SIG-M5 treated with dmso at 0.1 percent for 504 hours (cell line): ENCODE data around the gene INPP5B.
"Not testable (repeated sequence)": the region's sequence is repeated elsewhere in the genome, so short reads cannot be mapped to it uniquely, and the experiment has no call there.

ENCODE experiments used
- DNase-seq: peaks from one replicate; lab custom pipeline; 2025; ENCODE audit not compliant: unreplicated experiment; lab: John Stamatoyannopoulos, UW

INPP5B gene

GRCh38 chr1:37948841-37949240, 2.0 kb upstream of the INPP5B start:
- DNase-seq: no peak

GRCh38 chr1:37948166-37948565, 1.3 kb upstream of the INPP5B start:
- no peak for DNase-seq

DNA sequence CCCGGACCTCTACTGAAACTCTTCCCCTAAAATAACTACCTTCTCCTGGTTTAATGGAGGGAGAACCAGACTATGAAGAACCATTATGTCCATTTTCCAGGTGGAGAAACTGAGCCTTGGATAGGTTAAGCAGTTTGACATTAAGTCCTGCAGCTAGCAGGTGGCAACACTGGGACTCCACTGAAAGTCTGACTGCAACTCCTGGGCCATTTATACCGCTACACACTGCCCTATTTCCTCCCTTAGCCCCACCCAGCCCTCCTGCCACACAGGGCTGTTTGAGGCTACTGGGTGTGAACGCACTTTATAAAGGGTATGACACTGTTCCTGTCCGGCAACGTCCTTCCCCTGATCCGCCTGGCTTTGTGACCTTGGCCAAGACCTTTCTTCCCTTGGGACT, 511 bp upstream of the INPP5B start:
- DNase-seq: no peak

DNA sequence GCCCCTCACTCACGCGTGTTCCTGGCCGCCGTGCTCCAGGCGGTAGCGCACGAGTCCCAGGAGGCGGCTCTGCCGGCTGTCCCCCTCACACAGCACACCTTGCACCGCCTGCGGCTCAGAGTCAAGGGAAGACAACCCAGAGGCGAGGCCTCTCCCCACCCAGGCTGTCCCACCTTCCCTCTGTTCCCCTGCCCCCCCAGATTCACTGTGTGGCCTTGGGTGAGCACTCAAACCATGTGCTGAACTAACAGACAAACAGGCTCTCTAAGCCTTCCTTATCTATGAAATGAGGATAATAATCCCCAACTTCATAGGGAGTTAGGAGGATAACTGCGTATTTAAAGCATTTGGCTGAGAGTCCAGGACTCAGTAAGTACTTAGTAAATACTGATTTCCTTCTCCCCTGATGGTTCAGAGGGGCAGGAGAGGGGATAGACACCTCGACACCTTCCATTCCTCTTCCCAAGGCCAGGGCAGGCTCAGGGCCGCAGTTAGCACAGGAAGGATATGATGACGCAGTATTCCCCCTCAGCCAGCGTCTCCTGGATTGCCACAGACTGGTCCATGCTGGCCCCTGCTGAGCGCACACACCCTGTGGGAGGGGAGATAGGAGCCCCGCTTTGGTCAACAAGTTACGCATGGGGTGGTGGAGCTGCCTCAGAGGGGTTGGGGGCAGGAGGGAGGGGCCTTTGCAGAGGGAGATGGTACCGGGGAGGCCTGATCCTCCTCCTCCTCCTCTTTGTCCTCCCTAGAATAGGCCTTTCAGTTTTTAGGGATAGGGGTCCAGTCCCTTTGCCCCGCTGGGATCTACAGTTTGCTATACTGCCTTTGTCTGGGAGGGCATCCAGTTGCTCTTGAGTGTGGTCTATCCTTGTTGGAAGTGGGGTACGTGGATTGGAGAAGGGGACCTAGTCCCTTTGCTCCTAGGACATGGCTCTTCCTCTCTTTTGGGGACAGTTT, 830 bp downstream of the INPP5B start:
- peak; percentile 51 for DNase-seq

GRCh38 chr1:37945251-37945650, 1.6 kb downstream of the INPP5B start:
- DNase-seq: no peak

DNA sequence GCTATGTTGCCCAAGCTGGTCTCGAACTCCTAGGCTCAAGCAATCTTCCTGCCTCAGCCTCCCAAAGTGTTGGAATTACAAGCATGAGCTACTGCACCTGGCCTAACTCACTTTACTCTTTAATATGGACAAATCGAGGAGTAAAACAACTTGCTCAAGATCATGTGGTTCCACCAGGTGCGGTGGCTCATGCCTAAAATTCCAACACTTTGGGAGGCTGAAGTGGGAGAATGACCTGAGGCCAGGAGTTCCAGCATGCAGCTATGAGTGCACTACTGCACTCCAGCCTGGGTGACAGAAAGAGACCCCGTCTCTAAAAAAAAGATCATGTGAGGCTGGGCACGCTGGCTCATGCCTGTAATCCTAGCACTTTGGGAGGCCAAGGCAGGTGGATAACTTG, 2.0 kb downstream of the INPP5B start:
- DNase-seq: no peak

DNA sequence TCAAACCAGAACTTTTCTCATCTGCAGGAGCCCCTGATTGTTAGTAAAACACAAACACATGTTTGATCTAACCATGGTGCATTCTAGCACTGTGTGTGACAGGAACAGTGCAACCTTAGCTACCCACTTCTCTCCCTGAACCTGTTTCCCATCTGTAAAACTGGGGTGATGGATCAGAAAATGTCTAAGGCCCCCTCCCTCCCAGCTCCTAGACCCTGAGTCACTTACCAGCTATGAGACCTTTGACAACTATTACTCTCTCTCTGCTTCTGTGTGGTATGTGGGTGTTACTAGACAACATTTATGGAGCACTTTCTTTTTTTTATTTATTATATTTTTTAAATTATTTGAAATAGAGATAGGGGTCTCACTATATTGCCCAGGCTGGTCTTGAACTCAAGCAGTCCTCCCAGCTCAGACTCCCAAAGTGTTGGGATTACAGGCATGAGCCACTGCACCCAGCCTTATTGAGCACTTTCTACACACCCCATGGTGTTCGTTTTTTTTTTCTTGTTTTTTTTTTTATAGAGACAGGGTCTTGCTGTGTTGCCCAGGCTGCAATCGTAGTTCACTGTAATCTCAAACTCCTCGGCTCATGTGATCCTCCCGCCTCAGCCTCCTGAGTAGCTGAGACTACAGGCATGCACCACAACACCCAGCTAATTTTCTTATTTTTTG, 2.6 kb downstream of the INPP5B start:
- no peak for DNase-seq

GRCh38 chr1:37940299-37940947, 6.4 kb downstream of the INPP5B start:
- DNase-seq: no peak

GRCh38 chr1:37936760-37937159, 10.1 kb downstream of the INPP5B start:
- not testable (repeated sequence) for DNase-seq

GRCh38 chr1:37932759-37933158, 14.1 kb downstream of the INPP5B start:
- no peak for DNase-seq

GRCh38 chr1:37931361-37932158, 15.3 kb downstream of the INPP5B start:
- DNase-seq: peak; percentile 96

DNA sequence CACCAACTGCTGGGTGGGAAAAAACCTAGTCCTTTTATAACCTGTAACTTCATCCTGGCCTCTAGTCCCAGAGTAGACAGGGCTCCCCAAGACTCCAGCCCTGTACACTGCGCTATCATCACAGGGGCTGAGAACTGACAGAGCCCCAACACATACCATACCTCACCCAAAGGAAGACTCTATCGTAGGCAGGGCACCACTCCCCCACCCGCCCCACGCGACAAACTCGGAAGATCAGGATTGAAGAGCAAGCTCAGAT, 15.8 kb downstream of the INPP5B start:
- DNase-seq: no peak

DNA sequence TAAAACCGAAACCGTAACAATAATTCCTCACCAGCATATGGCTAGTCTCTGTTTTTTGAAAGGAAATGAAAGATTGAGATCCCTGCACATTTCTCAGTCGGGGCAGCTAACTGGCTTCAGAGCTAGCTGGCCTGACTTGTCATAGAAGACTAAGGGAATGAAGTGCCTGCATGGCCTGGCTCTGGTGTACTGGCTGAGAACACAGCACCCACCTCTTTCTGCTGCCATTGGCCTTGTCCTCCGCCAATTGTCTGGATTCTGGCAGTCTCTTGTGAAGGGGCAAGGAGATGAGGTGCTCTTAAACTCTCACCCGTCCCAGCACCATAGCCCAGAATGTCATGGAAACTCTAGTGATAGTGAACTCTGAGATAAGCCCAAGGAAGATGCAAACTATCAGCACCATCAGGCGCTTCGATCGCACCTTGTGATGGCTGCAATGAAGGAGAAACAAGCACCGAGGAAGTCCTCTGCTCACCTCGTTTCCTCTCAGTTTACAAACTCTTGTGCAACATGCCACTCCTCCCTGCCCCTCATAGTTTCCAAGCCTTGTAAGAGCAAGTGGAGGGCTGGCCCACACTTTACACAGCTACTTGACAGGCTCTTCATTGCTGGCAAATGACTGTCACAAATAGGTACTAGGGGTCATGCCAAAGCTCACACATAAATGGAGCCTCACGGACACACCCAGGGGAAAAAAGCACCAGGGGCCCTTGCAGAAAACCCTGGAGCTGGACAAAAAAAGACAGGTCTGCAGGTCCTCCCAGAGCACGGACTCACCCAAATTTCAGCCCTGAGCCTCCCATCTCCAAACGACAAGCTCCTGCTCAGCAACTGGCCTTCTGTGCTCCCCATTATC, 16.4 kb downstream of the INPP5B start:
- DNase-seq: peak; percentile 73

DNA sequence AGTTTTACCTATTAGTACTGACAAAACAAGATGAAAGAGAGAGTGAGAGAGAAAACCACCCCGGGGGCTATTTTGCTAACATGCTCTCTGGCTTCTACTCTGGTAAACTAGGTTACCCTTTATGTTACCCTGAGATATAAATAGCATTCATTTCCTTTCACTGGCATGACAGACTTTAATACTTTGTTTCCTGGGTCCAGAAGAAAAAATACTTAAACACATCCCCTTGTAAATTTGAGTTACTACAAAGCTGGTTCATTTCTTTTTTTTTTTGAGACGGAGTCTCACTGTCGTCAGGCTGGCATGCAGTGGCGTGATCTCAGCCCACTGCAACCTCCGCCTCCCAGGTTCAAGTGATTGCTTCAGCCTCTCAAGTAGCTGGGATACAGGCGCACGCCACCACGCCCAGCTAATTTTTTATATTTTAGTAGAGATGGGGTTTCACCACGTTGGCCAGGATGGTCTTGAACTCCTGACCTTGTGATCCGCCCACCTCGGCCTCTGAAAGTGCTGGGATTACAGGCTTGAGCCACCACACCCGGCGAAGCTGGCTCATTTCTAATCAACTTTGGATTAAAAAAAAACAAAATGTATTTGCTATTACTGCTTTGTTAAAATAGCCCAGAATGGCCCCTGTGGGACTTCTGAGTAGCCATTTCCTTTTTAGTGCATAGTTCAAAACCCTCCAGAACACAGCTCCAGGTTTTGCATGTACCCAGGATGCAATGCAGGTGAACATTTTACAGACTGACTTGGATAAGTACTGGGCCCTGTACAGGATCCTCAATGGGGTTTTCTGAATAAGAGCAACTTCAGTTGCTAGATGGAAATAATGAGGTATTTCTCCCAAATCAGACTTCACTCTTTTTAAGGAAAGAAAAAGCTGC, 20.6 kb downstream of the INPP5B start:
- DNase-seq: no peak

- no peak for DNase-seq
Measured at GRCh38 chr1:37925316-37925715, 21.5 kb downstream of the INPP5B start.

GRCh38 chr1:37923551-37923889, 23.3 kb downstream of the INPP5B start:
- no peak for DNase-seq

- DNase-seq: peak; percentile 93
Measured at GRCh38 chr1:37922767-37923550, 23.9 kb downstream of the INPP5B start.

GRCh38 chr1:37919277-37919676, 27.6 kb downstream of the INPP5B start:
- peak; percentile 35 for DNase-seq
